OCI-LY3 (cell line): ENCODE results near the gene FAM234A.

Source experiments
- H2AFZ ChIP-seq: fragments of 200-600, 300-600 bp; shearing (Covaris generic); 2 replicates; pipeline ENCODE4 v1.6.0; 2014; ENCODE audit warnings: antibody characterized with exemption, low read depth, low read length
- H3K27ac ChIP-seq: fragments of 200-600, 300-600 bp; sonication (generic); 2 replicates; pipeline ENCODE4 v1.5.1; 2014; ENCODE audit warnings: mild to moderate bottlenecking, low read length, moderate library complexity, mixed read lengths
- H3K27me3 ChIP-seq: fragments of 200-600, 300-600 bp; sonication (generic); 2 replicates; pipeline ENCODE4 v1.6.1; 2014; ENCODE audit warnings: low read depth, low read length, mixed read lengths
- H3K36me3 ChIP-seq: fragments of 200-600, 300-600 bp; sonication (generic); replicated peaks from 2 replicates; pipeline ENCODE3; 2014; ENCODE audit warnings: low read depth, low read length, mixed read lengths
- H3K4me1 ChIP-seq: fragments of 300-600, 200-600 bp; sonication (generic); 2 replicates; pipeline ENCODE4 v1.6.1; 2014; ENCODE audit warnings: low read length, mixed read lengths
- H3K4me2 ChIP-seq: fragments of 200-600, 300-600 bp; sonication (generic); 2 replicates; pipeline ENCODE4 v1.6.1; 2014; ENCODE audit warnings: low read length, mixed read lengths
- H3K4me3 ChIP-seq: fragments of 300-600, 200-600 bp; sonication (generic); 2 replicates; pipeline ENCODE4 v1.5.1; 2014; ENCODE audit warnings: antibody characterized with exemption, mild to moderate bottlenecking, low read length, moderate library complexity
- H3K79me2 ChIP-seq: fragments of 300-600, 200-600 bp; shearing (Covaris generic); 2 replicates; pipeline ENCODE4 v1.6.1; 2014; ENCODE audit warnings: mild to moderate bottlenecking, low read length, mixed read lengths
- H3K9ac ChIP-seq: fragments of 300-600, 200-600 bp; shearing (Covaris generic); 2 replicates; pipeline ENCODE4 v1.6.0; 2014; ENCODE audit warnings: mild to moderate bottlenecking, low read length, moderate library complexity
- H3K9me3 ChIP-seq: fragments of 200-600, 300-600 bp; shearing (Covaris generic); 2 replicates; pipeline ENCODE4 v1.6.1; 2014; ENCODE audit warnings: low read length, mixed read lengths; ENCODE audit not compliant: insufficient read depth
- H4K20me1 ChIP-seq: fragments of 200-600, 300-600 bp; sonication (generic); 2 replicates; pipeline ENCODE4 v1.6.1; 2016; ENCODE audit warnings: low read length, mixed read lengths; ENCODE audit not compliant: insufficient read depth
- EZH2phosphoT487 ChIP-seq: fragments of 200-600 bp; shearing (Covaris generic); IDR thresholded peaks from 2 replicates; pipeline ENCODE4 v1.6.1; 2018; ENCODE audit warnings: antibody characterized with exemption, mixed run types, low read depth
- TF ChIP-seq, protein P1 (sequence below): fragments of 200-600, 300-600 bp; sonication (generic); IDR thresholded peaks from 2 replicates; pipeline ENCODE4 v1.5.1; 2014; ENCODE audit warnings: antibody characterized with exemption, low read length, low read depth

FAM234A gene

DNA sequence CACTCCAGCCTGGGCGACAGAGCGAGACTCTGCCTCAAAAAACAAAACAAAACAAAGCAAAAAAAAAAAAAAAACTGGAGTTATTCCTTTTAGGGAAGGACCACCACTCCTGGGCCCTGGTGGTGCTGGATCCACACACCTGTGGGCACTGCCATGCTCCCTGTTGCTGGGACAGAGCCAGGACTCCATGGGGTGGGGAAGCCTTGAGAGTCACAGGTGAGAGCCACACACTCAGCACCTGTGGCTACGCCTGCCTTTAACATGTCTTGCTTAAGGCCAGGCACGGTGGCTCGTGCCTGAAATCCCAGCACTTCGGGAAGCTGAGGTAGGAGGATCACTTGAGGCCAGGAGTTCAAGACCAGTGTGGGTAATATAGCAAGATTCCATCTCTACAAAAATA is 66.6 kb downstream of the FAM234A start:
- peaks cover under 1% of the 10 kb centered on the region for H3K36me3 ChIP-seq

DNA sequence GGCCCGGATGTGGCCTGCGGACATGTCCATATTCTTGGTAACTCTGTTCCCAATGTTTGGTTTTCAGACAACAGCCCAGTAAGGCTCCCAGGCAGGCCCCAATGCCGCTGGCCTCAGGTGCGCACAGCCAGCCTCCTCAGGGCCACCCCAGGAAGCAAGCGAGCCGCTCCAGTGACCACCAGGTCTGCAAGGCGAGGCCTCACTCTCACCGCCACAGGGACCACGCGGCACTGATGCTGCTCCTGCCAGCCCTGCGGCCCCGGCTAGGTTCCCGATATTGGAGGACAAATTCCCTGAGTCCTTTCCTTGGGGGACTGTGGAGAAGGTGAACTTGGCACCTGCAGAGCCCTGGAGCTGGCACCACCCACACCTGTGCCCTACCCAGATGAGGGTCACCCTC is 67.3 kb downstream of the FAM234A start:
- H3K9ac ChIP-seq, result no peak overlapping the region
- no peaks in the 10 kb centered on the region for H3K79me2 ChIP-seq
- H2AFZ ChIP-seq, result no peak overlapping the region
- H3K4me2 ChIP-seq, result no peak overlapping the region
- H3K4me3 ChIP-seq, result no peak overlapping the region
- no peak overlapping the region for H3K27ac ChIP-seq
- TF ChIP-seq, protein P1, sequence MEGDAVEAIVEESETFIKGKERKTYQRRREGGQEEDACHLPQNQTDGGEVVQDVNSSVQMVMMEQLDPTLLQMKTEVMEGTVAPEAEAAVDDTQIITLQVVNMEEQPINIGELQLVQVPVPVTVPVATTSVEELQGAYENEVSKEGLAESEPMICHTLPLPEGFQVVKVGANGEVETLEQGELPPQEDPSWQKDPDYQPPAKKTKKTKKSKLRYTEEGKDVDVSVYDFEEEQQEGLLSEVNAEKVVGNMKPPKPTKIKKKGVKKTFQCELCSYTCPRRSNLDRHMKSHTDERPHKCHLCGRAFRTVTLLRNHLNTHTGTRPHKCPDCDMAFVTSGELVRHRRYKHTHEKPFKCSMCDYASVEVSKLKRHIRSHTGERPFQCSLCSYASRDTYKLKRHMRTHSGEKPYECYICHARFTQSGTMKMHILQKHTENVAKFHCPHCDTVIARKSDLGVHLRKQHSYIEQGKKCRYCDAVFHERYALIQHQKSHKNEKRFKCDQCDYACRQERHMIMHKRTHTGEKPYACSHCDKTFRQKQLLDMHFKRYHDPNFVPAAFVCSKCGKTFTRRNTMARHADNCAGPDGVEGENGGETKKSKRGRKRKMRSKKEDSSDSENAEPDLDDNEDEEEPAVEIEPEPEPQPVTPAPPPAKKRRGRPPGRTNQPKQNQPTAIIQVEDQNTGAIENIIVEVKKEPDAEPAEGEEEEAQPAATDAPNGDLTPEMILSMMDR, result no peak
- no peak for TF ChIP-seq EZH2phosphoT487
- H4K20me1 ChIP-seq, result no peaks in the 10 kb centered on the region
- peaks cover 5% of the 10 kb centered on the region for H3K36me3 ChIP-seq
- no peaks in the 10 kb centered on the region for H3K4me1 ChIP-seq
- H3K27me3 ChIP-seq, result no peaks in the 10 kb centered on the region
- no peaks in the 10 kb centered on the region for H3K9me3 ChIP-seq

More for the DNA sequence above, 66.6 kb downstream of the FAM234A start:
- Histone ChIP-seq H3K27me3 (no peaks in the 10 kb centered on the region), H3K4me1 (no peaks in the 10 kb centered on the region), H3K27ac (no peak overlapping the region), H4K20me1 (no peaks in the 10 kb centered on the region), H3K4me2 (no peak overlapping the region), H2AFZ (no peak overlapping the region), H3K4me3 (no peak overlapping the region), H3K79me2 (no peaks in the 10 kb centered on the region), H3K9me3 (no peaks in the 10 kb centered on the region), H3K9ac (no peak overlapping the region)
- no peak for TF ChIP-seq EZH2phosphoT487
- TF ChIP-seq, protein P1, result no peak

DNA sequence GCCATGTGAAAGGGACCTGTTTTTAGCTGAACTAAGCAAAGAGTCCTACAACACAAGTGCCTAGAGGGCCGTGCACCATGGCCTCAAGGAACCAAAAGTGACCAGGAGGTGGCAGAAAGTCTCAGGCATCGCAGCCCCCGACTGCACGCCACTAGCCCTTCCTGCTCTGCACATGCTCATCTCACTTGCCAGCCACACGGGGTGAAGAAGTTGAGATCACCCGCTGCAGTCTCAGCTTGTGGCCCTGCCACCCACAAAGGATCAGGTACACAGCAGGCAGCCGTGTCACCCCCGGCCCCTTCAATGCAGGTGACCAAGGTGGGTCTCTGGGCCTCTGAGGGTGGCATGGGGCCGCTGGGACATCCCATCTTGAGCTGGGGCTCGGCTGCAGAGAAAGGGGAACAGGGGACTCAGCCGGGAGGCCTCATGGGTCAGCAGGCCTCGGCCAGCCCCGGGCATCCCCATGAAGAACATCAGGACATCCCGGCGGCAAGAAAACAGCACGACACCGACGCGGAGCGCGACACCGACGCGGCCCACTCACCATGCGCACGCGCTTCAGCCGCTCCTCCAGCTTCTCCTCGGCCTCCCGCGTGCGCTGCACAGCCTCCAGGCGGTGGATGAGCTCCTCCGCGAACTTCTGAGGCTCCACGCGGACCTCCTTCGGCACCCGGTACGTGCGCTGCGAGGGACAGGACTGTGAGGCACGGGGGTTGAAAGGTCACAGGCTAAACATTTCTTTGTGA is 69.3 kb downstream of the FAM234A start:
- Histone ChIP-seq H3K36me3 (peaks cover 5% of the 10 kb centered on the region), H3K4me2 (no peak overlapping the region), H3K9me3 (no peaks in the 10 kb centered on the region), H2AFZ (no peak overlapping the region), H3K9ac (no peak overlapping the region), H3K4me3 (no peak overlapping the region), H3K4me1 (no peaks in the 10 kb centered on the region), H4K20me1 (no peaks in the 10 kb centered on the region), H3K27ac (no peak overlapping the region), H3K27me3 (no peaks in the 10 kb centered on the region), H3K79me2 (no peaks in the 10 kb centered on the region)
- TF ChIP-seq, protein P1, result no peak
- no peak for TF ChIP-seq EZH2phosphoT487

DNA sequence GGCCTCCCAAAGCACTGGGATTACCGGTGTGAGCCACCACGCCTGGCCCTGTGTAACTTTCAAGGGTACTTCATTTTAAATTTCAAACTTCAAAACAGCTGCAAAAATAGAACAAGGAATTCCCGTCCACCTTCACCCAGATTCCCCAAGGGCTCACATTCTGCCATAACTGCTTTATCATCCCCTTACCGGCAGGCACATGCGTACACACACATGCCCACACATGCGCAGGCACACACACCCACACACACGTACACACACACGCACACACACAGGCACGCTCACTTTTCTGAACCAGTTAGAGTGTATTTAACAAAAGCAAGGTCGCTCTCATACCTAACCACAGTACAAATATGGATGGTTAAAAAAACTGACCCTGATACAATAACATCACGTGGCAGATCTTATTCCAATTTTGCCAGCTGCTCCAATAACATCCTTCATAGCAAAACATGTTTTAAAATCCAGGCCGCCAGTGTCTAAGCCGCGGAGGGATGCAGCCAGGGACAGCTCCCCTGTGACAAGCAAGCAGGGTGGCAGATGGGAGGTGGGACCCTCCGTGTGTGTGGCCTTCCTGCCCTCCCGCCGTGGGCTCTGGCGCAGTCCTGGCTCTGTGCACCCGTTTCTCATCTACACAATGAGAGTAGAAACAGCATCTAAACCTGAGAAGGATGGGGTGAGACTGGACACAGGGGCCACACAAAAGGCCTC is 71.5 kb downstream of the FAM234A start:
- peaks cover 8% of the 10 kb centered on the region for H3K36me3 ChIP-seq
- H3K27me3 ChIP-seq, result no peaks in the 10 kb centered on the region
- H3K9me3 ChIP-seq, result no peaks in the 10 kb centered on the region
- 0 out of 2 replicates have a peak, but pooled peaks cover 3% of the 10 kb centered on the region for H4K20me1 ChIP-seq
- H2AFZ ChIP-seq, result no peak overlapping the region
- H3K4me1 ChIP-seq, result no peaks in the 10 kb centered on the region
- H3K79me2 ChIP-seq, result no peaks in the 10 kb centered on the region
- TF ChIP-seq, protein P1, result no peak
- TF ChIP-seq EZH2phosphoT487, result no peak
- no peak overlapping the region for H3K4me3 ChIP-seq
- H3K4me2 ChIP-seq, result no peak overlapping the region
- H3K27ac ChIP-seq, result no peak overlapping the region
- H3K9ac ChIP-seq, result no peak overlapping the region
